ENCODE measurements around the gene TRMT61A.
A peak's percentile ranks its signal among the peaks of the same experiment; 100 is the strongest.

The TRMT61A gene

DNA sequence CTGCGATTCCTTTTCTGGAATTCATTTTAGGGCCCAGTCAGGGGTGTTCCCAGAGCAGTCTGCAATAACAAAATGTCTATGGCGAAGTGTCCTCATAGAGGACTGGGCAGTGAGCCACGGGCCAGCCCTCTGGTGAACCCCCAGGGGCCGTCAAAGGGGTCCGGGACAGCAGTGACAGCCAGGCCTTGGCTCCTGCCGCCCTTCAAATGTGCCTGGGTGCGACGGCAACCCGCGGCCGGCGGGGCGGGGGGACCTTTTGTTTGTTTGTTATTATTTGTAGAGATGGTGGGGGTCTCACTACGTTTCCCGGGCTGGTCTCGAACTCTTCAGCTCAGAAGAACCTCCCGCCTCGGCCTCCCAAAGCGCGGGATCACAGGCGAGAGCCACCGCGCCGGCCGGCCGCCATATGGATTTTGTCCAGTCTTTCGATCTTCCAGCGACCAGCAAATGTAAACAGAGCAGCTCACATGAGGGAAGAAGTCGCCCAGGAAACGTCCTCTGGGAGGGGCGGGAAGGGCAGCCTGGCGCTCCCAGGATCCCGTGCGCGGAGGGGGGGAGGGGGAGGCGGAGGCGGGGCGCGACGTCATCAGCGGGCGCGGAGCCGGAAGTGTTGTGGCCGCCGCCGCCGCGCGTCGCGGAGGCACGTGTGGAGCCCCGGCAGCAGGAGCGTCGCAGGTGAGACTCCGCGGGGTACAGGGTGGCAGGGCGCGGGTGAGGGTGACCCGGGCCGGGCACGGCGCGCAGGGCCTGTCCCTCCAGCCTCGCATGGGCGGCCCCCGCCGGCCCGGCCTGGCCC is at the start of gene TRMT61A:
Gene TRMT61A, plus strand, starts transcription at position 610 of the 796 bp plus-strand sequence. CDS start 783 bp downstream, outside the sequence.
- DNase-seq, result peak; percentile 92

DNA sequence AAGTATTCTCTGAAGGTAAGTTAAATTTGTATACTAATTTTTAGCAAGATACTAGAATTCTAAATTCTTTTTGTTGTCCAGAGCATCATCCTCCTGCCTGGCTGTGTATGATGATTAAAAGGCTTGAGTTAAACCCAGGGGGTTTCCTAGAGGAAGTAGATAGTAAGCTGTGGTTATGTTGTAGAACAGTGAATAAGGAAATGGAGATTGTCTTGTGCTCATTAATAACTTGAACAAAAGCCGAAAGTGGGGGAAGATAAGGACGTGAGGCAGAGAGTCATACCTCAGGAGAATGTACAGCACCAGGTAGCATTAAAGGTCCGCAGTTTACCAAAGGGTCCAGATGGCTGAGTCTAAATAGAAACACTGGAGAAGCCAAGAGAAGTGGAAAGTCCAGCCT is 48.4 kb upstream of the TRMT61A start:
- DNase-seq, result no peak

- DNase-seq, result peak; percentile 76
Observed at GRCh38 chr14:103483600-103483999, 45.4 kb upstream of the TRMT61A start.

GRCh38 chr14:103485504-103485903 is 43.5 kb upstream of the TRMT61A start:
- no peak for DNase-seq

GRCh38 chr14:103488071-103488470 is 40.9 kb upstream of the TRMT61A start:
- DNase-seq, result no peak

- DNase-seq, result no peak
Observed at GRCh38 chr14:103488960-103489359, 40.0 kb upstream of the TRMT61A start.

- DNase-seq, result no peak
Observed at GRCh38 chr14:103489621-103490020, 39.4 kb upstream of the TRMT61A start.

DNA sequence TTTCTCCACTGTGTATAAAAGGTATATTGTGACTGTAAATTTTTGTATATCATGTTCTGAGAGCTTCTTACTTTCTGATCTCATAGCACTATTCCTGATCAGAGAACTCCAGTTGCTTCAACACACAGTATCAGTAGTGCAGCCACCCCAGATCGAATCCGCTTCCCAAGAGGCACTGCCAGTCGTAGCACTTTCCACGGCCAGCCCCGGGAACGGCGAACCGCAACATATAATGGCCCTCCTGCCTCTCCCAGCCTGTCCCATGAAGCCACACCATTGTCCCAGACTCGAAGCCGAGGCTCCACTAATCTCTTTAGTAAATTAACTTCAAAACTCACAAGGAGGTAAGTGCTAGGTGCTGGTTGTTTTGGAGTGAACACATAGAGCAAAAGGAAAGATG is 37.3 kb upstream of the TRMT61A start:
- no peak for DNase-seq

DNA sequence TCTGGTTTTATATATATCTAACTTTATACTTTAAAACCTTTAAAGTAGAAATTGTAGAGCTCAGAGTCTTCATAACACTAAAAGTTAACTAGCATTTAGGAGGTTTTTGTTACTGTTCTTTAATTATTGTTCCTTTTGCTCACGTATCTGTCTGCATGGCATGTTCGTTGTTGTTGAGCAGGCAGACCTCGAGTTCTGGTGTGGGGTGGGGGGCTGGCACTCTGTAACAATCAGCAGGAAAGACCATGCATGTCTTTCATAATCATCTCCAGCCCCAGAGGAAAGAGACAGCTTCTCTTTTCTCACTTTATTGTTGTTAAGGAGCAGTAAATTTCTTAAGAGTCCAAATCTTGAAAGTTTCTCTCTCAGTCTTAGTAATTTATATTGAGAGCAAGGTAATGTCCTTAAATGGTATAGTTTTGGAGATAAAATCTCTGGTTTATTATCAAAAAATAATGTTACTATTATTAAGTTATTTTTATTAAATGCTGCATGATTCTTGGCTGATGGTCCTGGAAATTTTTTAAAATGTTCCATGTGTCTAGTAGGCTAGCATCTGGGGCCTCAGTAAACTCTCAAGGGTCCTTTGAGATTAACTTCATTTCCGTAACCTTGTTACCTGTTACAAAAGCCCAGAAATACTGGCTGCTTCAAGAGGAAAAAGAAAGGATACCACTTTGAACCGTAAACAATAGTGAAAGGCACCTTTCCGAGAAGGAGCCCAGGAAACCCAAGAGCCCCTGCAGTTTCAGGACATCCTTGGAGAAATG is 36.7 kb upstream of the TRMT61A start:
- DNase-seq, result no peak

GRCh38 chr14:103495854-103496253 is 33.1 kb upstream of the TRMT61A start:
- DNase-seq, result no peak

DNA sequence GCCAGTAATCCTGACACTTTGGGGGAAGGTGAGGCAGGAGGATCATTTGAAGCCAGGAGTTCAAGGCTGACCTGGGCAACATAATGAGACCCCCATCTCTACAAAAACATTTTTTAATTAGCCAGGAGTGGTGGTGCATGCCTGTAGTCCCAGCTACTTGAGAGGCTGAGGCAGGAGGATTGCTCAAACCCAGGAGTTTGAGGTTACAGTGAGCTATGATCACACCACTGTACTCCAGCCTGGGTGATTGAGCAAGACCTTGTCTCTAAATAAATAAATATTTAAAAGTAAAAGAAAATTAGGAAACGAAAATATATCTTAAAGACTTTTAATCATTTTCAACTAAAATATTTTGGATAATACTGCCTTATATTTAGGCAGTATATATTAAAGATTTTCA is 32.2 kb upstream of the TRMT61A start:
- DNase-seq, result no peak

DNA sequence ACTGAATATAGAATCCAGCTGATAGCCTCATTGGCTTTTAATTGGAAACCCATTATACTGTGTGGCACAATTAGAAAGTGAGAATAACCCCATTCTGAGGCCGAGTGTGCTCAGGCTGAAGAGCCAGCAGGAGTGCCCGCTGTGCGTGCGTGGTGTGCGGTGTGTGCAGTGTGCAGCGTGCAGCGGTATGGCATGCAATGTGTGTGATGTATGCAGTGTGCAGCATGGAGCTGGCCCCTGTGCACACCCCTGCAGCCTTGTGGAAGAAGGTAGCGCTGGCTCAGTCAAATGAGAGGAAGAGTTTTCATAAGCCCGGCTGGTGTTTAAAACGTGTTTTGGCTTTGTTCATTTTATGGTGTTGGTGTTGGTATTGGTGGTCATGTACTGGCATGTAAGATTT is 29.3 kb upstream of the TRMT61A start:
- no peak for DNase-seq

- peak; percentile 74 for DNase-seq
Observed at GRCh38 chr14:103500148-103500990, 28.6 kb upstream of the TRMT61A start.

DNA sequence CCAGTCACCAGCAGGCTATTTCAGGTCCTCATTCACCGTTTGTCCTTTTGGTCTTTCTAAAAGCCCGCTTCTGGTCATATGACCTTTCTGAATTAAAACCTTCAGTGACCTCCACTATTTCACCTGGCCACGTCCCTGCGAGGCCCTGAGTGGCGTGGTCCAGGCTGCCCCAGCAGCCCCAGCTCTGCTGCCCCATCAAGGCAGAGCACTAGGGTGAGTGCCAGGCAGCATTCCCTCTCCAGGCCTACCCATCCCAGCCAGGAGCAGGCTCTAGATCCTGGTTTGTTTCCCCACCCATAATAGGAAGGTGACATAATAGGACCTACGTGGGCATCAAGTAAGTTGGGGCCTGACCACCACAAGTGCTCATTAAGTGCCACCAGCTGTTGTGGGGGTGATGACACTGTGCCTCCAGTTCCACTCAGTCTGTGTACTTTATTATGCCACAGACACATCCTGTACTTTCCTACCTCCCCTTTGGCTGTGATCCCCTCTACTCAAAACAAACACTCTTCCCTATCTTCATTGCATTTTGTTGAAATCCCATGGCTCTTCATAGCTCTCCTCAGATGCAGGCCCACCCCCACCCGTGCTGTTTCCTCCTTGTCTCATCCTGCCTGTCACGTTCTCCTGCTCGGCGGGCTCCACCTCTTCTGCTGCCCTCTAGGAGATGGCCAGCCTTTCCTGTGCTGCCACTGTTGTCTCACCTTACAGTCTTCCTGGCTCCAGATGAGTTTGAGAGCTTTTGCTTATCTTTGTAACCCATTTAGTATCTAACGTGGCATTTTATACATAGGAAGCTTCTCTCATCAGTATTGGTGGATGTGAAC is 27.7 kb upstream of the TRMT61A start:
- no peak for DNase-seq

DNA sequence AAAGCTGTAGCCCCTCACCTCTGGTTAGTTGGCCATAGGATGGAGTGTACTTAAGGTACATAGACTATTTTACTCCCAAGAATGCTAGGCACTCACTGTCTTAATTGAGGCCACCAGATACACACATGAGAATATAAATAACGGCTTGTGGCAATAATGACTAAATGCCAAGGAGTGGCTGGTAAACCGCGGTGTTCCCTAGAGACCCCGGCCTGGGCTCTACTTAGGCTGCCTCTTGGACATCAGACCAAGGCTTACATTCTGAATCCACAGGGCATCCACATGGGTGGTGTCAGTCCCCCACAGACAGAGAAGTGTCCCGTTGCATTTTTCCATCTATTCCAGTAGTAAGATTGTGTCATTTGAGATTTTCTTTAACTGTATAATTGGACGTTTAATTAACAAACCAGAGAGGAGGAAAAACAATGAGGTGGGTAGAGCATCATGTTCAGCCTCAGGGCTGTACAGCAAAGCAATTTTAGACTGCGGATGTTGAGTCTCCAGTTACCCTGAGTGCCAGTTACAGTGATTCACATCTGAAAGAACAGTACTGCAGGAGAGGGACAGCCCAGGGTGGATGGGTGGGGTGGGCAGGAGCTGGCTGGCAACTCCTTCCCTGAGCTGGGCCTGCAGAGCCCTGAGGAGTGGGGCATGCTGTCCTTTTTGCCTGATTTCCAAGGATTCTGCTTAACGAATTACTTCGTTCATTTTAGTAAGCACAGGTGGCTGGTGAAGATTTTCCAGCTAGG is 26.9 kb upstream of the TRMT61A start:
- no peak for DNase-seq

DNA sequence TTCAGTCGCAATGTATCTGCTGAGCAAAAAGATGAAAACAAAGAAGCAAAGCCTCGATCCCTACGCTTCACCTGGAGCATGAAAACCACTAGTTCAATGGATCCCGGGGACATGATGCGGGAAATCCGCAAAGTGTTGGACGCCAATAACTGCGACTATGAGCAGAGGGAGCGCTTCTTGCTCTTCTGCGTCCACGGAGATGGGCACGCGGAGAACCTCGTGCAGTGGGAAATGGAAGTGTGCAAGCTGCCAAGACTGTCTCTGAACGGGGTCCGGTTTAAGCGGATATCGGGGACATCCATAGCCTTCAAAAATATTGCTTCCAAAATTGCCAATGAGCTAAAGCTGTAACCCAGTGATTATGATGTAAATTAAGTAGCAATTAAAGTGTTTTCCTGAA is 26.1 kb upstream of the TRMT61A start:
- DNase-seq, result no peak

- no peak for DNase-seq
Observed at GRCh38 chr14:103503296-103503695, 25.7 kb upstream of the TRMT61A start.

DNA sequence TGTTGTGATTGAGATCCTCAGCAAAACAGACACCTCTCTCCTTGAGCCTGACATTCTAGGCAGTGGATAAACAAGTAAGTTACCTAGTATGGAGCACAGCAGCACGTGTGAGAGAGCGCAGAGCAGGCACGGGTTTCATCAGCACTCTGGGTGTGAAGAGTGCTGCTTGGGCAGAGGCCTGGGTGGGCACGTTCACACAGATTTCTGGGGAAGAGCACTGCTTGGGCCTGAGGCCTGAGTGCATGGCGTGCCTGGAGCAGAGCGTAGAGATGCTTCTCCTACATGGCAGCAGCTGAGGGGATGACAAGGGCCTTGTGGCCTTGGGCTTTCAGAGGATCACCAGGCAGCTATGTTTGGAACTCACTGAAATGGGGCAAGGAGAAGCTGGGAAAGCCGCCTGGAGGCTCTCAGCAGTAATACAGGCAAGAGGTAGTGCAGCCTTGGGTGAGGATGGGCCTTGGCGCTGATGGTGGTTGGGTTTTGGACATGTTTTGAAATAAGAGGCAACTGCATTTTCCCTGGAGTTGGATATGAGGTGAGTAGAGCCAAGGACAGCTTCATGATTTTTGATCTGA is 23.9 kb upstream of the TRMT61A start:
- DNase-seq, result no peak

- DNase-seq, result no peak
Observed at GRCh38 chr14:103507751-103508150, 21.2 kb upstream of the TRMT61A start.

DNA sequence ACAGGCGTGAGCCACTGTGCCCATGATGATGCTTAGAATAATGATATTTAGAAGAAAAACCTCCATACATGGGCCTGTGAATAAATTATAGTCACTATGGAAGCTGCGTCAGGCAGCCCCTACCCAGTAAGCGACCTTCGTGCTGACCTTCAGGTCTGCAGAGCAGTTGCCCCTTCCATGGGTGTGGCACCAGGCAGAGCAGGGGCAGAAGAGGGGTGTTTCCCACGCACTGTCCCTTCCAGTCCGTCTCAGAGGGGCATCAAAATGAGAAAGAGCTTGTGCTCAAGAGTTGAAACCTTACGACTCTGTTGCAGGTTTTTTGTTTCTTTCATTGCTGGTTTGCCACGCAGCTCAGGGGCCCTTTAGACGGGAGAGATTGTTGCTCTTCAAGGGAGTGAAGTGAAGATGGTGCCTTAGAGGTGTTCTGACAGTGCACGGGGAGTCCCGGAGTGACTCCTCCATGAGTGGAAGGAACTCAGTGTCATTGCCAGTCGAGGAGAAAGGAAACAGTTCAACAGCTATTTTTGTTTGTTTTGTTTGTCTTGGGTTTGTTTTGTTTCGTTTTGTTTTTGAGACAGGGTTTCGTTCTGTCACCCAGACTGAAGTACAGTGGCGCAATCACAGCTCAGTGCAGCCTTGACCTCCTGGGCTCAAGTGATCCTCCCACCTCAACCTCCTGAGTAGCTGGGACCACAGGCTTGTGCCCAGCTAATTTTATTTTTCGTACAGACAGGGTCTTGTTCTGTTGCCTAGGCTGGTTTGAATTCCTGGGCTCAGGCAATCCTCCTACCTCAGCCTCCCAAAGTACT is 20.3 kb upstream of the TRMT61A start:
- DNase-seq, result no peak

All from EL (cell line).